Adrenal gland (tissue), 12 donors: ENCODE data around the gene PIP4K2C. TPM values are rescaled to one million over a fixed set of nuclear protein-coding genes. Genes with fewer than 3 reads are reported as not detected.

Experiments
- DNase-seq, 7 donors: peaks; one replicate each; pipeline ENCODE4 v3.0.0-alpha.2; 2019 to 2020
- H3K27ac ChIP-seq, 5 donors: fragments of 200-600 bp; sonication (generic) in 4 of 5; 1 replicate in 3 of 5; 2 replicates in 2 of 5; pipeline versions ENCODE4 v1.5.1 to v1.8.0; 2016 to 2020; ENCODE audit warnings: mild to moderate bottlenecking in 1 of 5
- H3K27me3 ChIP-seq: fragments of 200-600 bp; 2 replicates; pipeline ENCODE4 v1.8.0; 2021
- H3K36me3 ChIP-seq, 2 donors: fragments of 200-600 bp; replicated peaks in 1 of 2; 1 replicate in 1 of 2; 2 replicates in 1 of 2; pipeline versions ENCODE4 v1.5.1 to v1.8.0; 2018 to 2022
- H3K4me1 ChIP-seq, 2 donors: fragments of 200-600 bp; replicated peaks in 1 of 2; 1 replicate in 1 of 2; 2 replicates in 1 of 2; pipeline versions ENCODE4 v1.5.1 to v1.8.0; 2018 to 2021
- H3K4me3 ChIP-seq, 4 donors: fragments of 200-600 bp; sonication (generic) in 3 of 4; one replicate each; pipeline ENCODE4 v1.5.1; 2016 to 2018
- H3K9me3 ChIP-seq, 3 donors: fragments of 200-600 bp; sonication (generic) in 1 of 3; replicated peaks in 1 of 3; 1 replicate in 2 of 3; 2 replicates in 1 of 3; pipeline versions ENCODE4 v1.5.1 to v1.8.0; 2016 to 2021
- POLR2A ChIP-seq, 2 donors: fragments of 450-650 bp; IDR thresholded peaks; one replicate each; pipeline ENCODE4 v1.6.1; 2017; ENCODE audit warnings: antibody characterized with exemption in 2 of 2, mild to moderate bottlenecking in 2 of 2, moderate library complexity in 1 of 2
- WGBS, 4 donors: extraction: QIAGEN DNeasy Blood & Tissue Kit in 2 of 4; methylation state at CpG; one replicate each; pipeline versions ENCODE4 v1.1.5 to v1.1.7; 2013 to 2017; 5-methylcytosine and 5-hydroxymethylcytosine counted together
- intact Hi-C, 2 donors: fragments of 100-400 bp; cut with DNase I; formaldehyde crosslinking; loops; one replicate each; pipeline versions ENCODE4 v1.14.1 to v1.15.0; 2022 to 2023
- polyA plus RNA-seq, 3 donors: library from polyadenylated mRNA; stranded (reverse); fragments of 200-250 nt in 2 of 3; fragments of 350-450 nt in 1 of 3; fragmentation: Illumina TruSeq in 1 of 3; extraction: RNeasy Lipid Tissue Mini Kit (QIAGEN cat#74804) in 1 of 3; gene quantifications; one replicate each; pipeline ENCODE4 v1.2.3, GENCODE V29; 2013 to 2014
- total RNA-seq, 9 donors: library from RNA; depleted of rRNA in 4 of 9; stranded (reverse); fragments of >200 nt in 4 of 9; fragments of 120-200 nt in 1 of 9; fragmentation: NEBNext Ultra II Directional in 1 of 9; extraction: Animal tissue kit (Norgen Biotek cat#: 25700) in 1 of 9; gene quantifications; one replicate each; pipeline versions ENCODE4 v1.1.0 to v1.2.4, GENCODE V29; 2013 to 2023
- TF ChIP-seq, protein P1 (sequence below), 6 experiments: fragments of 450-650 bp in 4 of 6; fragments of 200-600 bp in 2 of 6; sonication (generic) in 1 of 6; IDR thresholded peaks; 1 replicate in 5 of 6; 2 replicates in 1 of 6; pipeline versions ENCODE4 v1.5.1 to v1.8.0; 2016 to 2021; ENCODE audit warnings: antibody characterized with exemption in 6 of 6, mild to moderate bottlenecking in 2 of 6, moderate library complexity in 1 of 6
- donor health status: healthy with polysubstance abuse.
- donor health status: Bipolar disorder and iron deficiency.
- donor health status: DM: yes; HTN: yes; CAD: no.
- donor health status: DM: no; HTN: no; CAD: no.
- donor health status: DM: no; HTN: no; CAD: no.
- donor health status: DM: yes; HTN: yes; CAD: no.

PIP4K2C gene
- total and polyA plus RNA-seq, 12 donors = 8.1 to 75.9 (median 28.2) TPM

DNA sequence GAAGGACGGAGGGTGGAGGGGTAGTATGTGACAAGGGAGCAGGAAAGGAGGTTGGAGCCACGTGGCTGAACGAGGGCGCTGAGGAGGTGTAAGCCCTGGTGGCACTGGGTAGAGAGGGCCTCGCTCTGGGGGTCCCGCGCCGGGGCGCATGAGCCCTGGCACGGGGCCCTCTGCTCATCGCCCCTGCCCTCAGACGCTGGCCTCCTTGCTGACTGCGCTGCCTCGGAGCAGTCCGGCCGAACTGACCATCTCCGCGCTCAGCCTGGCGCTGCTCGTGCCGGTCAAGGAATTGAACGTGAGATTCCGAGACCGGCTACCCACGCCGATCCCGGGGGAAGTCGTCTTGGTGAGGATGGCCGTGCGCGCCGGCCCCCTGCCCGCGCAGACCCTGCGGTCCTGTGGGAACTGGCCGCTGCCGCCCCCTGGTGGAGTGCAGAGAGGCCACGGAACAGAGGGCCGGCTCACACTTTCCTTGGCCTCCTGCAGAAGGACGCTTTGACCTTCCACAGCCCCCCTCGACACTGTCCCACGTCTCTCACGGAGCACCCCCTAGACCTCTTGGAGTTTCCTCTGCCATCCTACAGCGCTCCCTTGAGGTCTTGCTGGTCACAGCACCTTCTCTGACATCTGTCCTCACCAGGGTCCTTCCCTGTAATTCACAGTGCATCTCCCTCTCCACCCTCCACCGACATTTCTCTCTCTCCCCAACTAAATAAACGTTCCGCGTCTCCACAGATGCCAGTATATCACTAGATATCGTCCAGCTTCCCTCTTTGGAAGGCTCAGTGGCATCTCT, 30.7 kb downstream of the PIP4K2C start:
- intact Hi-C loops = loop anchor here (2.0 kb wide), 1 partner anchor 39 kb away; no protein-coding TSS in a partner anchor
- Histone ChIP-seq H3K36me3 (no peaks in the 10 kb centered on the region), H3K9me3 (no peaks in the 10 kb centered on the region), H3K27ac (no peak overlapping the region), H3K4me1 (peaks cover 6 to 15% of the 10 kb centered on the region in 2 donors), H3K27me3 (peaks cover 45% of the 10 kb centered on the region), H3K4me3 (peak overlapping the region in 1 of 4 donors; percentile 44)
- DNase-seq = peak in 6 of 7 donors; percentile 47 to 65 (median 59)
- no peak for TF ChIP-seq POLR2A (IDR thresholded peaks at IDR 0.05)
- TF ChIP-seq, protein P1, sequence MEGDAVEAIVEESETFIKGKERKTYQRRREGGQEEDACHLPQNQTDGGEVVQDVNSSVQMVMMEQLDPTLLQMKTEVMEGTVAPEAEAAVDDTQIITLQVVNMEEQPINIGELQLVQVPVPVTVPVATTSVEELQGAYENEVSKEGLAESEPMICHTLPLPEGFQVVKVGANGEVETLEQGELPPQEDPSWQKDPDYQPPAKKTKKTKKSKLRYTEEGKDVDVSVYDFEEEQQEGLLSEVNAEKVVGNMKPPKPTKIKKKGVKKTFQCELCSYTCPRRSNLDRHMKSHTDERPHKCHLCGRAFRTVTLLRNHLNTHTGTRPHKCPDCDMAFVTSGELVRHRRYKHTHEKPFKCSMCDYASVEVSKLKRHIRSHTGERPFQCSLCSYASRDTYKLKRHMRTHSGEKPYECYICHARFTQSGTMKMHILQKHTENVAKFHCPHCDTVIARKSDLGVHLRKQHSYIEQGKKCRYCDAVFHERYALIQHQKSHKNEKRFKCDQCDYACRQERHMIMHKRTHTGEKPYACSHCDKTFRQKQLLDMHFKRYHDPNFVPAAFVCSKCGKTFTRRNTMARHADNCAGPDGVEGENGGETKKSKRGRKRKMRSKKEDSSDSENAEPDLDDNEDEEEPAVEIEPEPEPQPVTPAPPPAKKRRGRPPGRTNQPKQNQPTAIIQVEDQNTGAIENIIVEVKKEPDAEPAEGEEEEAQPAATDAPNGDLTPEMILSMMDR (IDR thresholded peaks at IDR 0.05) = peak; percentile 82 to 93 (median 92)
- whole genome bisulfite sequencing, 4 donors = 2 to 3% (median 2%) methylated on average over 18 to 49 of the region's 49 CpGs

DNA sequence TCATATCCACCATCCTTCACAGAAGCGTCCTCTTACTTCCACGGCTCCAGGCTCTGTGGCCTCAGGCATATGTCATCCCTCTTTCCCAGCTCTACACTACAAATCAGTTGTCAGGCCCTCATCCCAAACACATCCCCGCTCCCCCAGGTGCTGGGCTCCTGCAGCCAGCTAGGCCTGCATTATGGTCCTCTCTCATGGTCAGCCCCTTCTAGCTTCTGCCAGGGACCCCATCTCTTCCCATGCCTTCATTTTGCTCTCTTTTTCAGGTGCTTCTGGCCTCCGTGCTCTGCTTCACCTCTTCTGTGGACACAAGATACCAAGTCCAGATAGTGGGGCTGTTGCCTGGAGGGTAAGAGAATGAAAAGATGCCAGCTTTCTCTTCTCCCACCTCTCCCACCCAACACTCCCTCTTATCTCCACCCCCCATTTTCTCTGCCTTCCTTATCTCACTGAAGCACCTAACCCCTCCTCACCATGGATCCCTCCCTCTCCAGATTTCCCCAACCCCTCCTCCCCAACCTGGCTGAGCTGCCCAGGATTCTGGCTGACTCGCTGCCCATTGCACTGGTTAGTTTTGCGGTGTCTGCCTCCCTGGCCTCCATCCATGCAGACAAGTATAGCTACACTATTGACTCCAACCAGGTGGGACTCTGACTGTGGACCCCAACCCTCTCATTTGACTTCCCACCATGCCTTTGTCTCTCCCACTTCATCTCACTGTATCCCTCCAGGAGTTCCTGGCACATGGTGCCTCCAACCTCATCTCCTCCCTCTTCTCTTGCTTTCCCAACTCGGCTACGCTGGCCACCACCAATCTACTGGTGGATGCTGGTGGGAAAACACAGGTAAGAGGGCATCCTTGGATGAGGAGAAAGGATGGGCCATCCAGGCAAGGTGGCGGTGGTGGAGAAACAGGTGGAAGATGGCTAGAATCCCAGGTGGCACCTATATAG, 31.6 kb downstream of the PIP4K2C start:
- intact Hi-C loops = loop anchor here in 1 of 2 donors (2.0 kb wide), 1 partner anchor 40 kb away; no protein-coding TSS in a partner anchor

DNA sequence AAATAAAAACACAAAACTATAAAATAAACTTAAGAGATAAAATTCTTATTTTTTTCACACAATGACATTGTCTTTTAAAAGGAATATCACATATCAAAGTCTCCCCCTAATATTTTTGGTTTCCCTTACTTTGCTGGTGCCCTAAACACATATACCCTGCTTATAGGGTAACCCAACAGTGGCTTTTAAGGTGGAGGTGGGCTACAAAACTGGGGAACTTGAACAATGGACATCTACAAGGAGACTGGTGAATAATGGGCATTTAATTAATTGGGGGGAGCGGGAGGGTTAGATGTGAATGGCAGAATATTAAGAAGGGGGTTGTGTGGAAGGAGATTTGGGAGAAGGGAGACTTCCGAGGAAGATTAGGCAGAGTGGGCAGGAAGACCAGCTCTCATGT, 32.4 kb downstream of the PIP4K2C start:
- WGBS, 4 donors = 55 to 80% (median 65%) methylated on average over 2 of the region's 2 CpGs
- intact Hi-C loops = loop anchor here in 1 of 2 donors (2.0 kb wide), 1 partner anchor 41 kb away; no protein-coding TSS in a partner anchor
- Histone ChIP-seq H3K36me3 (no peaks in the 10 kb centered on the region), H3K27me3 (peaks cover 60% of the 10 kb centered on the region), H3K4me1 (peaks cover 6 to 22% of the 10 kb centered on the region in 2 donors), H3K9me3 (no peaks in the 10 kb centered on the region), H3K4me3 (no peak overlapping the region), H3K27ac (no peak overlapping the region)
- DNase-seq = no peak
- no peak for TF ChIP-seq POLR2A (IDR thresholded peaks at IDR 0.05)
- TF ChIP-seq, protein P1 (IDR thresholded peaks at IDR 0.05) = no peak

More for the DNA sequence above, 31.6 kb downstream of the PIP4K2C start:
- peaks cover 52% of the 10 kb centered on the region for H3K27me3 ChIP-seq
- 67 to 77% (median 70%) methylated on average over 9 of the region's 9 CpGs for WGBS, 4 donors
- no peak for TF ChIP-seq POLR2A (IDR thresholded peaks at IDR 0.05)
- TF ChIP-seq, protein P1 (IDR thresholded peaks at IDR 0.05) = no peak
- peak in 1 of 7 donors; percentile 12 for DNase-seq
- H3K27ac ChIP-seq = no peak overlapping the region
- H3K36me3 ChIP-seq = no peaks in the 10 kb centered on the region
- no peak overlapping the region for H3K4me3 ChIP-seq
- no peaks in the 10 kb centered on the region for H3K9me3 ChIP-seq
- H3K4me1 ChIP-seq = peaks cover 6 to 17% of the 10 kb centered on the region in 2 donors
